HepG2 (cell line): ENCODE data around the gene GRM4. TPM values are rescaled to one million over a fixed set of nuclear protein-coding genes. Genes with fewer than 3 reads are reported as not detected.

Source experiments
- ADNP ChIP-seq: sonication (generic); formaldehyde crosslinking; IDR thresholded peaks from 2 replicates; pipeline ENCODE4 v1.4.0; 2020; ENCODE audit warnings: missing genetic modification reagents
- ARNT2 ChIP-seq: sonication (generic); formaldehyde crosslinking; IDR thresholded peaks from 2 replicates; pipeline ENCODE4 v1.8.0; 2022; ENCODE audit warnings: mild to moderate bottlenecking, low read depth, missing genetic modification reagents, moderate library complexity
- CSRNP2 ChIP-seq: sonication (generic); formaldehyde crosslinking; conservative IDR thresholded peaks from 2 replicates; pipeline ENCODE4 v1.8.0; 2022; ENCODE audit warnings: low read depth, missing genetic modification reagents
- KDM2A ChIP-seq: sonication (generic); formaldehyde crosslinking; IDR thresholded peaks from 2 replicates; pipeline ENCODE4 v1.4.0; 2020; ENCODE audit warnings: low read depth, missing genetic modification reagents, borderline replicate concordance
- LCORL ChIP-seq, 2 experiments: fragments of 450-650 bp in 1 of 2; sonication (generic) in 1 of 2; formaldehyde crosslinking in 1 of 2; IDR thresholded peaks; 2 replicates each; pipeline versions ENCODE4 v1.5.0 to v1.6.1; 2017 to 2020; ENCODE audit warnings: antibody characterized with exemption in 1 of 2, missing genetic modification reagents in 1 of 2
- MZF1 ChIP-seq: sonication (generic); formaldehyde crosslinking; IDR thresholded peaks from 2 replicates; pipeline ENCODE4 v1.8.1; 2023; ENCODE audit warnings: mild to moderate bottlenecking, missing genetic modification reagents, borderline replicate concordance
- NCOA2 ChIP-seq: sonication (generic); formaldehyde crosslinking; IDR thresholded peaks from 2 replicates; pipeline ENCODE4 v1.8.0; 2022; ENCODE audit warnings: inconsistent platforms
- PCBP2 ChIP-seq: fragments of 200-400 bp; formaldehyde crosslinking; optimal IDR thresholded peaks from 2 replicates; pipeline ENCODE3; 2018; ENCODE audit warnings: low read length, low read depth; ENCODE audit not compliant: poor library complexity, severe bottlenecking
- SRF ChIP-seq: IDR thresholded peaks from 2 replicates; pipeline ENCODE4 v1.6.1; 2011; ENCODE audit warnings: mild to moderate bottlenecking, low read depth, low read length, moderate library complexity
- ZNF30 ChIP-seq: sonication (generic); formaldehyde crosslinking; IDR thresholded peaks from 2 replicates; pipeline ENCODE4 v1.5.0; 2020; ENCODE audit warnings: mild to moderate bottlenecking, missing genetic modification reagents
- ZNF354B ChIP-seq: sonication (generic); formaldehyde crosslinking; IDR thresholded peaks from 2 replicates; pipeline ENCODE4 v1.8.0; 2022; ENCODE audit warnings: mild to moderate bottlenecking, missing genetic modification reagents
- ZNF362 ChIP-seq: sonication (generic); formaldehyde crosslinking; IDR thresholded peaks from 2 replicates; pipeline ENCODE4 v1.4.0; 2020; ENCODE audit warnings: missing genetic modification reagents, mild to moderate bottlenecking, borderline replicate concordance
- ZNF724P ChIP-seq: sonication (generic); formaldehyde crosslinking; IDR thresholded peaks from 2 replicates; pipeline ENCODE4 v1.8.0; 2022; ENCODE audit warnings: missing genetic modification reagents, borderline replicate concordance
- polyA plus RNA-seq, 8 experiments: library from polyadenylated mRNA; depleted of rRNA in 3 of 8; stranded (reverse) in 7 of 8; unstranded in 1 of 8; fragments of >200 nt; fragmentation: Illumina TruSeq in 4 of 8; extraction: Trizol in 4 of 8; gene quantifications; 2 replicates each; pipeline versions ENCODE4 v1.2.1 to v1.2.3, GENCODE V29; 2011 to 2016; ENCODE audit warnings: low read depth in 4 of 8, missing spikeins in 1 of 8, mixed read lengths in 1 of 8; ENCODE audit not compliant: insufficient read depth in 1 of 8
- total RNA-seq, 5 experiments: library from RNA; depleted of rRNA; stranded (reverse); fragments of >200 nt; fragmentation: Illumina TruSeq; extraction: Trizol; gene quantifications; 2 replicates each; pipeline ENCODE4 v1.2.3, GENCODE V29; 2016; ENCODE audit warnings: low read depth in 1 of 5
- TF ChIP-seq, protein P1 (sequence below): IDR thresholded peaks from 2 replicates; pipeline ENCODE4 v1.6.1; 2016; ENCODE audit warnings: low read depth
- TF ChIP-seq, protein P2 (sequence below): sonication (generic); formaldehyde crosslinking; IDR thresholded peaks from 2 replicates; pipeline ENCODE4 v1.9.0; 2021; ENCODE audit warnings: mild to moderate bottlenecking, missing genetic modification reagents
- TF ChIP-seq, protein P3 (sequence below): sonication (generic); formaldehyde crosslinking; IDR thresholded peaks from 2 replicates; pipeline ENCODE4 v1.5.0; 2020; ENCODE audit warnings: missing genetic modification reagents

Gene GRM4
- total and polyA plus RNA-seq, 2 of the 13 experiments (the other 11 are each of a cell fraction or from before 2014, with no cell fraction given), result not detected

DNA sequence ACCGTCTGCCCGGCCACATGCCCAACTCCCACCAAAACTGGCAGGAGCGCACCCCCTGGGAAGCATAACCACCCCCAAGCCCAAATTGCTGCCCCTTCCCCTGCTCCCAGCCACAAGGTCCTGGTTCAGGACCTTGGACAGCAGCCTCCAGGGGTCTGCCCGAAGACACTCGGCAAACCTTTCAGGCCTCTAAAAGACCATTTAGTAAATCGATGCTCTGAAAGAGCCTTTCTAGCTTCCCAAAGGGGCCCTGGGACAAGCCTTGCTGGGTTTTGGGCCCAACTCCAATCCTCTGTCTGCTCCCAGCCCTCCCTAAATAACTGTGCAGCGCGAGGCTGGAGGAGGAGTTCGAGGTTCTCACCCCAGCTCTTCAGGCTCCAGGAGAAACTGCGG lies 30.5 kb downstream of the GRM4 start (continued):
- TF ChIP-seq, protein P1, sequence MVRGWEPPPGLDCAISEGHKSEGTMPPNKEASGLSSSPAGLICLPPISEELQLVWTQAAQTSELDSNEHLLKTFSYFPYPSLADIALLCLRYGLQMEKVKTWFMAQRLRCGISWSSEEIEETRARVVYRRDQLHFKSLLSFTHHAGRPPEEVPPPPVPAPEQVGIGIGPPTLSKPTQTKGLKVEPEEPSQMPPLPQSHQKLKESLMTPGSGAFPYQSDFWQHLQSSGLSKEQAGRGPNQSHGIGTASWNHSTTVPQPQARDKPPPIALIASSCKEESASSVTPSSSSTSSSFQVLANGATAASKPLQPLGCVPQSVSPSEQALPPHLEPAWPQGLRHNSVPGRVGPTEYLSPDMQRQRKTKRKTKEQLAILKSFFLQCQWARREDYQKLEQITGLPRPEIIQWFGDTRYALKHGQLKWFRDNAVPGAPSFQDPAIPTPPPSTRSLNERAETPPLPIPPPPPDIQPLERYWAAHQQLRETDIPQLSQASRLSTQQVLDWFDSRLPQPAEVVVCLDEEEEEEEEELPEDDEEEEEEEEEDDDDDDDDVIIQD (CRISPR knock-in tag), result no peak
- TF ChIP-seq ZNF362 (CRISPR knock-in tag) (no peak), MZF1 (CRISPR knock-in tag) (no peak), ZNF724P (CRISPR knock-in tag) (no peak), PCBP2 (no peak), SRF (no peak), KDM2A (CRISPR knock-in tag) (peak; percentile 68; the same call in 1 of the 2 replicates), ZNF30 (CRISPR knock-in tag) (no peak), NCOA2 (CRISPR knock-in tag) (peak; percentile 22; the same call in 1 of the 2 replicates), ADNP (CRISPR knock-in tag) (no peak), CSRNP2 (no peak), ARNT2 (CRISPR knock-in tag) (0 out of 2 replicates have a peak, but pooled peaks have one; percentile 57), LCORL (IDR thresholded peaks at IDR 0.05) (no peak), LCORL (CRISPR knock-in tag; IDR thresholded peaks at IDR 0.05) (no peak), ZNF354B (no peak)
- TF ChIP-seq, protein P2, sequence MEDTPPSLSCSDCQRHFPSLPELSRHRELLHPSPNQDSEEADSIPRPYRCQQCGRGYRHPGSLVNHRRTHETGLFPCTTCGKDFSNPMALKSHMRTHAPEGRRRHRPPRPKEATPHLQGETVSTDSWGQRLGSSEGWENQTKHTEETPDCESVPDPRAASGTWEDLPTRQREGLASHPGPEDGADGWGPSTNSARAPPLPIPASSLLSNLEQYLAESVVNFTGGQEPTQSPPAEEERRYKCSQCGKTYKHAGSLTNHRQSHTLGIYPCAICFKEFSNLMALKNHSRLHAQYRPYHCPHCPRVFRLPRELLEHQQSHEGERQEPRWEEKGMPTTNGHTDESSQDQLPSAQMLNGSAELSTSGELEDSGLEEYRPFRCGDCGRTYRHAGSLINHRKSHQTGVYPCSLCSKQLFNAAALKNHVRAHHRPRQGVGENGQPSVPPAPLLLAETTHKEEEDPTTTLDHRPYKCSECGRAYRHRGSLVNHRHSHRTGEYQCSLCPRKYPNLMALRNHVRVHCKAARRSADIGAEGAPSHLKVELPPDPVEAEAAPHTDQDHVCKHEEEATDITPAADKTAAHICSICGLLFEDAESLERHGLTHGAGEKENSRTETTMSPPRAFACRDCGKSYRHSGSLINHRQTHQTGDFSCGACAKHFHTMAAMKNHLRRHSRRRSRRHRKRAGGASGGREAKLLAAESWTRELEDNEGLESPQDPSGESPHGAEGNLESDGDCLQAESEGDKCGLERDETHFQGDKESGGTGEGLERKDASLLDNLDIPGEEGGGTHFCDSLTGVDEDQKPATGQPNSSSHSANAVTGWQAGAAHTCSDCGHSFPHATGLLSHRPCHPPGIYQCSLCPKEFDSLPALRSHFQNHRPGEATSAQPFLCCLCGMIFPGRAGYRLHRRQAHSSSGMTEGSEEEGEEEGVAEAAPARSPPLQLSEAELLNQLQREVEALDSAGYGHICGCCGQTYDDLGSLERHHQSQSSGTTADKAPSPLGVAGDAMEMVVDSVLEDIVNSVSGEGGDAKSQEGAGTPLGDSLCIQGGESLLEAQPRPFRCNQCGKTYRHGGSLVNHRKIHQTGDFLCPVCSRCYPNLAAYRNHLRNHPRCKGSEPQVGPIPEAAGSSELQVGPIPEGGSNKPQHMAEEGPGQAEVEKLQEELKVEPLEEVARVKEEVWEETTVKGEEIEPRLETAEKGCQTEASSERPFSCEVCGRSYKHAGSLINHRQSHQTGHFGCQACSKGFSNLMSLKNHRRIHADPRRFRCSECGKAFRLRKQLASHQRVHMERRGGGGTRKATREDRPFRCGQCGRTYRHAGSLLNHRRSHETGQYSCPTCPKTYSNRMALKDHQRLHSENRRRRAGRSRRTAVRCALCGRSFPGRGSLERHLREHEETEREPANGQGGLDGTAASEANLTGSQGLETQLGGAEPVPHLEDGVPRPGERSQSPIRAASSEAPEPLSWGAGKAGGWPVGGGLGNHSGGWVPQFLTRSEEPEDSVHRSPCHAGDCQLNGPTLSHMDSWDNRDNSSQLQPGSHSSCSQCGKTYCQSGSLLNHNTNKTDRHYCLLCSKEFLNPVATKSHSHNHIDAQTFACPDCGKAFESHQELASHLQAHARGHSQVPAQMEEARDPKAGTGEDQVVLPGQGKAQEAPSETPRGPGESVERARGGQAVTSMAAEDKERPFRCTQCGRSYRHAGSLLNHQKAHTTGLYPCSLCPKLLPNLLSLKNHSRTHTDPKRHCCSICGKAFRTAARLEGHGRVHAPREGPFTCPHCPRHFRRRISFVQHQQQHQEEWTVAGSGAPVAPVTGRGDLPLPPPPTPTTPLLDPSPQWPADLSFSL (CRISPR knock-in tag), result no peak
- TF ChIP-seq, protein P3, sequence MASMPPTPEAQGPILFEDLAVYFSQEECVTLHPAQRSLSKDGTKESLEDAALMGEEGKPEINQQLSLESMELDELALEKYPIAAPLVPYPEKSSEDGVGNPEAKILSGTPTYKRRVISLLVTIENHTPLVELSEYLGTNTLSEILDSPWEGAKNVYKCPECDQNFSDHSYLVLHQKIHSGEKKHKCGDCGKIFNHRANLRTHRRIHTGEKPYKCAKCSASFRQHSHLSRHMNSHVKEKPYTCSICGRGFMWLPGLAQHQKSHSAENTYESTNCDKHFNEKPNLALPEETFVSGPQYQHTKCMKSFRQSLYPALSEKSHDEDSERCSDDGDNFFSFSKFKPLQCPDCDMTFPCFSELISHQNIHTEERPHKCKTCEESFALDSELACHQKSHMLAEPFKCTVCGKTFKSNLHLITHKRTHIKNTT (CRISPR knock-in tag), result no peak
